ENCODE measurements around the gene FAM118A. TPM values are rescaled to one million over a fixed set of nuclear protein-coding genes. Genes with fewer than 3 reads are reported as not detected.
A peak's percentile ranks its signal among the peaks of the same experiment; 100 is the strongest.

FAM118A gene
- total and polyA plus RNA-seq, 8 donors, result 7.1 to 127 (median 10.2) TPM

GRCh38 chr22:45302751-45303150, 7.0 kb upstream of the FAM118A start:
- H3K36me3 ChIP-seq, result no peaks in the 10 kb centered on the region
- H3K27ac ChIP-seq, result no peak overlapping the region
- intact Hi-C loops (cut with DNase I), result no loop called here
- no peak for FAIRE-seq
- H3K4me3 ChIP-seq, result no peak overlapping the region
- H3K4me1 ChIP-seq, result no peaks in the 10 kb centered on the region
- TF ChIP-seq CTCF (IDR thresholded peaks at IDR 0.05), result no peak
- no peaks in the 10 kb centered on the region for H3K9me3 ChIP-seq
- 60 to 75% methylated on average over 8 of the region's 8 CpGs for WGBS, 2 donors
- ATAC-seq, result peak in 1 of 4 donors; percentile 15
- DNase-seq, result no peak
- H3K27me3 ChIP-seq, result no peaks in the 10 kb centered on the region

GRCh38 chr22:45303181-45303580, 6.6 kb upstream of the FAM118A start:
- Histone ChIP-seq H3K27ac (no peak overlapping the region), H3K4me3 (no peak overlapping the region), H3K4me1 (no peaks in the 10 kb centered on the region), H3K36me3 (no peaks in the 10 kb centered on the region), H3K9me3 (no peaks in the 10 kb centered on the region), H3K27me3 (no peaks in the 10 kb centered on the region)
- ATAC-seq (no peak), FAIRE-seq (no peak), DNase-seq (no peak)
- WGBS, 2 donors, result 63 to 71% methylated on average over 7 of the region's 7 CpGs
- intact Hi-C loops (cut with DNase I), result no loop called here
- no peak for TF ChIP-seq CTCF (IDR thresholded peaks at IDR 0.05)

GRCh38 chr22:45304971-45305370, 4.8 kb upstream of the FAM118A start:
- intact Hi-C loops (cut with DNase I), result no loop called here
- no peaks in the 10 kb centered on the region for H3K9me3 ChIP-seq
- no peaks in the 10 kb centered on the region for H3K27me3 ChIP-seq
- no peaks in the 10 kb centered on the region for H3K36me3 ChIP-seq
- no peak for FAIRE-seq
- H3K27ac ChIP-seq, result no peak overlapping the region
- whole genome bisulfite sequencing, 2 donors, result 79 to 85% methylated on average over 6 of the region's 6 CpGs
- ATAC-seq, result no peak
- no peak for TF ChIP-seq CTCF (IDR thresholded peaks at IDR 0.05)
- no peak for DNase-seq
- no peak overlapping the region for H3K4me3 ChIP-seq
- no peaks in the 10 kb centered on the region for H3K4me1 ChIP-seq

DNA sequence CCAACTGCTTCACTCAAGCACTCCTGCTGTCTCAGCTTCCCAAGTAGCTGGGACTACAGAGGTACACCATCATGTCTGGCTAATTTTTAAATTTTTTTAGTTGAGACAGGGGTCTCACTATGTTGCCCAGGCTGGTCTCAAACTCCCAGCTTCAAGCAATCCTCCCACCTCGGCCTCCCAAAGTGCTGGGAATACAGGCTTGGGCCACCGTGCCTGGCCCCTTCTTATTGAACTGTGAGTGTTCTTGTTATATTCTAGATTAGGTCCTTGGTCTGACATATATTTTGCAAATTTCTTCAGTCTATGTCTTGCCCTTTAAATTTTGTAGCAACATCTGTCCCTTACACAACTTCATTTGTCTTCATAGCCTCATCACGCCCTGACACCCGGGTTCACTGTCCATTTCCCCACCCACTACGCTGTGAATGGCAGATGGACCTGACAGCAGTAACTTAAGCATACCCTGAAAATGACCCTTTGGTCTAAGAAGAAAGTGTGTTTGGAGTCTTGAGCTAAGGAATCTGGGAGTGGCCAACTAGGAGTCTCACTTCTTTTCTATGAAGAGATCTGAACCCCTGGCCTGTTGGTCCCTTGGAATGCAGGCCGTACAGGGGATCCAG, 4.2 kb upstream of the FAM118A start:
- Histone ChIP-seq H3K4me3 (no peak overlapping the region), H3K4me1 (no peaks in the 10 kb centered on the region), H3K27me3 (no peaks in the 10 kb centered on the region), H3K36me3 (no peaks in the 10 kb centered on the region), H3K27ac (no peak overlapping the region), H3K9me3 (no peaks in the 10 kb centered on the region)
- TF ChIP-seq CTCF (IDR thresholded peaks at IDR 0.05), result no peak
- FAIRE-seq, result no peak
- WGBS, 2 donors, result 69 to 79% methylated on average over 6 of the region's 6 CpGs
- no peak for ATAC-seq
- DNase-seq, result no peak
- intact Hi-C loops (cut with DNase I), result no loop called here

GRCh38 chr22:45306139-45306538, 3.6 kb upstream of the FAM118A start:
- ATAC-seq, result no peak
- 86 to 87% methylated on average over 9 of the region's 9 CpGs for WGBS, 2 donors
- no peak for TF ChIP-seq CTCF (IDR thresholded peaks at IDR 0.05)
- H3K27me3 ChIP-seq, result no peaks in the 10 kb centered on the region
- H3K4me3 ChIP-seq, result no peak overlapping the region
- H3K27ac ChIP-seq, result no peak overlapping the region
- no peak for DNase-seq
- no peaks in the 10 kb centered on the region for H3K36me3 ChIP-seq
- intact Hi-C loops (cut with DNase I), result no loop called here
- no peak for FAIRE-seq
- H3K9me3 ChIP-seq, result no peaks in the 10 kb centered on the region
- peaks cover 0 to 3% (median 0%) of the 10 kb centered on the region in 3 donors for H3K4me1 ChIP-seq
